GM21619 (cell line): ENCODE measurements around the gene OR2G6.
"Not testable (repeated sequence)": the region's sequence is repeated elsewhere in the genome, so short reads cannot be mapped to it uniquely, and the experiment has no call there.

Experiments
- ATAC-seq: cut with Tn5 transposase; IDR thresholded peaks from one replicate; pipeline ENCODE4 v1.9.1; 2021; ENCODE audit not compliant: unreplicated experiment

OR2G6 gene

GRCh38 chr1:248507773-248508172 lies at the start of gene OR2G6:
TSS of gene OR2G6 (plus strand) at chr1:248508073. CDS start at chr1:248521647, 13,574 bp downstream.
- ATAC-seq: not testable (repeated sequence)

GRCh38 chr1:248459117-248459516 lies 48.8 kb upstream of the OR2G6 start:
- ATAC-seq: not testable (repeated sequence)

GRCh38 chr1:248471154-248471553 lies 36.7 kb upstream of the OR2G6 start:
- ATAC-seq: no peak

GRCh38 chr1:248472111-248472510 lies 35.8 kb upstream of the OR2G6 start:
- not testable (repeated sequence) for ATAC-seq

GRCh38 chr1:248473051-248473450 lies 34.8 kb upstream of the OR2G6 start, which contains the start of gene OR2T3:
TSS of gene OR2T3 (plus strand) at chr1:248473351. CDS start at chr1:248473351, 0 bp downstream.
- not testable (repeated sequence) for ATAC-seq

- peak; percentile 84 for ATAC-seq
These were observed 32.2 kb upstream of the OR2G6 start for GRCh38 chr1:248475660-248476059.

- peak; percentile 86 for ATAC-seq
These were observed 25.9 kb upstream of the OR2G6 start for GRCh38 chr1:248481686-248482579.

GRCh38 chr1:248488289-248488688 lies 19.6 kb upstream of the OR2G6 start, which contains the start of gene OR2T5:
TSS of gene OR2T5 (plus strand) at chr1:248488589. CDS start at chr1:248488589, 0 bp downstream.
- not testable (repeated sequence) for ATAC-seq

GRCh38 chr1:248496661-248497060 lies 11.2 kb upstream of the OR2G6 start:
- ATAC-seq: not testable (repeated sequence)

- ATAC-seq: not testable (repeated sequence)
These were observed 7.4 kb upstream of the OR2G6 start for GRCh38 chr1:248500305-248501035.

- peak; percentile 64 for ATAC-seq
These were observed 2.3 kb downstream of the OR2G6 start for GRCh38 chr1:248510217-248510616.

- no peak for ATAC-seq
These were observed 14.0 kb downstream of the OR2G6 start for GRCh38 chr1:248521856-248522255.

GRCh38 chr1:248537449-248537848 lies 29.6 kb downstream of the OR2G6 start:
- not testable (repeated sequence) for ATAC-seq

- ATAC-seq: not testable (repeated sequence)
These were observed 39.5 kb downstream of the OR2G6 start for GRCh38 chr1:248547383-248547782.

GRCh38 chr1:248551027-248551426 lies 43.2 kb downstream of the OR2G6 start:
- not testable (repeated sequence) for ATAC-seq

- not testable (repeated sequence) for ATAC-seq
These were observed 54.8 kb downstream of the OR2G6 start, which contains the start of gene OR2T29 for GRCh38 chr1:248562672-248563071. TSS of gene OR2T29 (minus strand) at chr1:248562772. CDS start at chr1:248559491, 3,281 bp downstream.

GRCh38 chr1:248565530-248566373 lies 57.9 kb downstream of the OR2G6 start:
- ATAC-seq: peak; percentile 67

GRCh38 chr1:248569049-248569448 lies 61.2 kb downstream of the OR2G6 start:
- ATAC-seq: not testable (repeated sequence)

GRCh38 chr1:248570811-248571210 lies 62.9 kb downstream of the OR2G6 start:
- ATAC-seq: not testable (repeated sequence)

GRCh38 chr1:248572049-248572448 lies 64.2 kb downstream of the OR2G6 start:
- peak; percentile 93 for ATAC-seq
